ENCODE measurements around the gene SUGP2.
"Not testable (repeated sequence)": the region's sequence is repeated elsewhere in the genome, so short reads cannot be mapped to it uniquely, and the experiment has no call there.

The SUGP2 gene

GRCh38 chr19:19028526-19028925 is 4.8 kb downstream of the SUGP2 start:
- no peaks in the 10 kb centered on the region for H3K9me3 ChIP-seq
- no peak for TF ChIP-seq CTCF (IDR thresholded peaks at IDR 0.05)
- H3K27ac ChIP-seq: no peak overlapping the region
- peaks cover 38 to 75% (median 61%) of the 10 kb centered on the region in 3 donors for H3K36me3 ChIP-seq
- intact Hi-C loops (cut with DNase I; ENCODE audit: low total_unique reads): no loop called here
- H3K27me3 ChIP-seq: no peaks in the 10 kb centered on the region
- DNase-seq: no peak
- peaks cover 0 to 19% (median 13%) of the 10 kb centered on the region in 4 donors for H3K4me1 ChIP-seq
- H3K4me3 ChIP-seq: no peak overlapping the region

- H3K27me3 ChIP-seq: no peaks in the 10 kb centered on the region
Measured at GRCh38 chr19:19027228-19027627, 6.1 kb downstream of the SUGP2 start.

GRCh38 chr19:19026299-19026971 is 6.9 kb downstream of the SUGP2 start:
- TF ChIP-seq CTCF (IDR thresholded peaks at IDR 0.05): no peak
- intact Hi-C loops (cut with DNase I; ENCODE audit: low total_unique reads): no loop called here
- Histone ChIP-seq H3K27me3 (no peaks in the 10 kb centered on the region), H3K27ac (no peak overlapping the region), H3K36me3 (peaks cover 38 to 92% (median 74%) of the 10 kb centered on the region in 3 donors), H3K9me3 (no peaks in the 10 kb centered on the region), H3K4me1 (peaks cover 0 to 5% (median 2%) of the 10 kb centered on the region in 4 donors), H3K4me3 (no peak overlapping the region)
- DNase-seq: peak in 1 of 2 donors; percentile 26

More at GRCh38 chr19:19027228-19027627, 6.1 kb downstream of the SUGP2 start:
- TF ChIP-seq CTCF (IDR thresholded peaks at IDR 0.05): no peak
- intact Hi-C loops (cut with DNase I; ENCODE audit: low total_unique reads): no loop called here
- Histone ChIP-seq H3K27ac (no peak overlapping the region), H3K4me1 (peaks cover 0 to 12% (median 7%) of the 10 kb centered on the region in 4 donors), H3K4me3 (no peak overlapping the region), H3K9me3 (no peaks in the 10 kb centered on the region), H3K36me3 (peaks cover 38 to 88% (median 74%) of the 10 kb centered on the region in 3 donors)
- no peak for DNase-seq

GRCh38 chr19:19025861-19026260 is 7.5 kb downstream of the SUGP2 start:
- Histone ChIP-seq H3K4me3 (no peak overlapping the region), H3K27me3 (no peaks in the 10 kb centered on the region), H3K36me3 (peaks cover 38 to 90% (median 74%) of the 10 kb centered on the region in 3 donors), H3K9me3 (no peaks in the 10 kb centered on the region), H3K27ac (no peak overlapping the region), H3K4me1 (no peaks in the 10 kb centered on the region)
- TF ChIP-seq CTCF (IDR thresholded peaks at IDR 0.05): no peak
- intact Hi-C loops (cut with DNase I; ENCODE audit: low total_unique reads): no loop called here
- DNase-seq: no peak

- H3K27me3 ChIP-seq; H3K27ac ChIP-seq; H3K9me3 ChIP-seq; H3K4me1 ChIP-seq; intact Hi-C loops (cut with DNase I; ENCODE audit: low total_unique reads); DNase-seq; H3K4me3 ChIP-seq: not testable (repeated sequence)
- H3K36me3 ChIP-seq: peaks cover 34 to 75% (median 69%) of the 10 kb centered on the region in 3 donors
Measured at GRCh38 chr19:19023376-19023775, 9.9 kb downstream of the SUGP2 start.

- no peak for DNase-seq
- Histone ChIP-seq H3K27me3 (no peaks in the 10 kb centered on the region), H3K36me3 (peaks cover 34 to 75% (median 69%) of the 10 kb centered on the region in 3 donors), H3K4me1 (no peaks in the 10 kb centered on the region), H3K9me3 (no peaks in the 10 kb centered on the region), H3K27ac (no peak overlapping the region), H3K4me3 (no peak overlapping the region)
- intact Hi-C loops (cut with DNase I; ENCODE audit: low total_unique reads): no loop called here
- TF ChIP-seq CTCF (IDR thresholded peaks at IDR 0.05): no peak
Measured at GRCh38 chr19:19022380-19022961, 10.8 kb downstream of the SUGP2 start.

Measured in tibial artery (tissue), 4 donors.